ENCODE measurements around the gene ARID2.

The ARID2 gene

GRCh38 chr12:45773747-45774146 lies 44.2 kb downstream of the ARID2 start:
- no peak for DNase-seq

- no peak for DNase-seq
These were observed 45.1 kb downstream of the ARID2 start for GRCh38 chr12:45774508-45775162.

GRCh38 chr12:45775465-45775864 lies 46.0 kb downstream of the ARID2 start:
- DNase-seq = no peak

GRCh38 chr12:45775964-45776363 lies 46.5 kb downstream of the ARID2 start:
- DNase-seq = no peak

GRCh38 chr12:45779936-45780335 lies 50.4 kb downstream of the ARID2 start:
- no peak for DNase-seq

GRCh38 chr12:45781080-45781479 lies 51.6 kb downstream of the ARID2 start:
- no peak for DNase-seq

GRCh38 chr12:45785315-45785714 lies 55.8 kb downstream of the ARID2 start:
- no peak for DNase-seq

- DNase-seq = peak; percentile 58
These were observed 59.5 kb downstream of the ARID2 start for GRCh38 chr12:45789025-45789424.

- no peak for DNase-seq
These were observed 64.9 kb downstream of the ARID2 start for GRCh38 chr12:45794422-45794821.

- DNase-seq = no peak
These were observed 72.1 kb downstream of the ARID2 start for GRCh38 chr12:45801625-45802024.

- no peak for DNase-seq
These were observed 73.6 kb downstream of the ARID2 start for GRCh38 chr12:45803111-45803510.

- DNase-seq = no peak
These were observed 87.1 kb downstream of the ARID2 start for GRCh38 chr12:45816652-45817051.

GRCh38 chr12:45827974-45828373 lies 98.5 kb downstream of the ARID2 start:
- peak; percentile 57 for DNase-seq

- peak; percentile 26 for DNase-seq
These were observed 98.9 kb downstream of the ARID2 start for GRCh38 chr12:45828402-45828801.

- no peak for DNase-seq
These were observed 102.1 kb downstream of the ARID2 start for GRCh38 chr12:45831590-45831989.

- no peak for DNase-seq
These were observed 103.9 kb downstream of the ARID2 start for GRCh38 chr12:45833401-45833800.

- no peak for DNase-seq
These were observed 105.3 kb downstream of the ARID2 start for GRCh38 chr12:45834809-45835208.

- DNase-seq = no peak
These were observed 110.4 kb downstream of the ARID2 start for GRCh38 chr12:45839917-45840316.

- DNase-seq = no peak
These were observed 119.8 kb downstream of the ARID2 start for GRCh38 chr12:45849289-45849688.

GRCh38 chr12:45850302-45850701 lies 120.8 kb downstream of the ARID2 start:
- no peak for DNase-seq

GRCh38 chr12:45852508-45852907 lies 123.0 kb downstream of the ARID2 start:
- no peak for DNase-seq

GRCh38 chr12:45853550-45853949 lies 124.0 kb downstream of the ARID2 start:
- DNase-seq = no peak

- DNase-seq = no peak
These were observed 133.8 kb downstream of the ARID2 start for GRCh38 chr12:45863332-45863731.

GRCh38 chr12:45866299-45866698 lies 136.8 kb downstream of the ARID2 start:
- DNase-seq = no peak

- no peak for DNase-seq
These were observed 142.9 kb downstream of the ARID2 start for GRCh38 chr12:45872446-45872845.
